GM19023 (cell line): ENCODE data around the gene ITGBL1.

ENCODE experiments used
- ATAC-seq: cut with Tn5 transposase; IDR thresholded peaks from one replicate; pipeline ENCODE4 v1.9.1; 2021; ENCODE audit warnings: mild to moderate bottlenecking, moderate library complexity; ENCODE audit not compliant: unreplicated experiment

The ITGBL1 gene

GRCh38 chr13:101556676-101557123 is 104.2 kb downstream of the ITGBL1 start:
- no peak for ATAC-seq

GRCh38 chr13:101565317-101565716 is 112.8 kb downstream of the ITGBL1 start:
- no peak for ATAC-seq

- ATAC-seq, result no peak
Measured at GRCh38 chr13:101567841-101568240, 115.4 kb downstream of the ITGBL1 start.

- ATAC-seq, result no peak
Measured at GRCh38 chr13:101569807-101570206, 117.3 kb downstream of the ITGBL1 start.

GRCh38 chr13:101570410-101570809 is 117.9 kb downstream of the ITGBL1 start:
- ATAC-seq, result no peak

GRCh38 chr13:101572456-101572855 is 120.0 kb downstream of the ITGBL1 start:
- ATAC-seq, result no peak

GRCh38 chr13:101575581-101575980 is 123.1 kb downstream of the ITGBL1 start:
- no peak for ATAC-seq

GRCh38 chr13:101576455-101576854 is 124.0 kb downstream of the ITGBL1 start:
- no peak for ATAC-seq

GRCh38 chr13:101576977-101577376 is 124.5 kb downstream of the ITGBL1 start:
- ATAC-seq, result no peak

- ATAC-seq, result no peak
Measured at GRCh38 chr13:101579281-101579802, 126.9 kb downstream of the ITGBL1 start.

GRCh38 chr13:101584331-101584730 is 131.9 kb downstream of the ITGBL1 start:
- no peak for ATAC-seq

- ATAC-seq, result no peak
Measured at GRCh38 chr13:101590479-101590878, 138.0 kb downstream of the ITGBL1 start.

- no peak for ATAC-seq
Measured at GRCh38 chr13:101594936-101595335, 142.5 kb downstream of the ITGBL1 start.

- ATAC-seq, result no peak
Measured at GRCh38 chr13:101596803-101597202, 144.3 kb downstream of the ITGBL1 start.

- no peak for ATAC-seq
Measured at GRCh38 chr13:101611491-101612475, 159.3 kb downstream of the ITGBL1 start.

- ATAC-seq, result no peak
Measured at GRCh38 chr13:101612735-101613134, 160.3 kb downstream of the ITGBL1 start.

GRCh38 chr13:101614491-101614890 is 162.0 kb downstream of the ITGBL1 start:
- ATAC-seq, result no peak

GRCh38 chr13:101618440-101619187 is 166.1 kb downstream of the ITGBL1 start:
- ATAC-seq, result no peak

GRCh38 chr13:101621099-101621498 is 168.6 kb downstream of the ITGBL1 start:
- no peak for ATAC-seq

GRCh38 chr13:101623470-101624209 is 171.2 kb downstream of the ITGBL1 start:
- ATAC-seq, result no peak
